NCI-H510A treated with DMSO at 0.1 percent for 48 hours (cell line): Measurements from ENCODE around the gene LSP1.

Source experiments
- DNase-seq: peaks from one replicate; lab custom pipeline; 2025; lab: John Stamatoyannopoulos, UW

LSP1 gene

GRCh38 chr11:1837171-1838076, 15.5 kb upstream of the LSP1 start:
- no peak for DNase-seq

- DNase-seq, result no peak
Measured at GRCh38 chr11:1838077-1838425, 14.8 kb upstream of the LSP1 start.

- no peak for DNase-seq
Measured at GRCh38 chr11:1838426-1839144, 14.3 kb upstream of the LSP1 start, which contains the start of gene TNNI2. Gene TNNI2, plus strand, starts transcription at chr11:1838981. Its CDS starts 716 bp downstream, at chr11:1839697.

GRCh38 chr11:1839204-1839923, 13.5 kb upstream of the LSP1 start:
- DNase-seq, result no peak

GRCh38 chr11:1839924-1840779, 12.7 kb upstream of the LSP1 start:
- no peak for DNase-seq

GRCh38 chr11:1840780-1841480, 12.0 kb upstream of the LSP1 start:
- no peak for DNase-seq

- no peak for DNase-seq
Measured at GRCh38 chr11:1841511-1842148, 11.3 kb upstream of the LSP1 start.

- no peak for DNase-seq
Measured at GRCh38 chr11:1842149-1843097, 10.5 kb upstream of the LSP1 start.

- no peak for DNase-seq
Measured at GRCh38 chr11:1843098-1843473, 9.8 kb upstream of the LSP1 start.

- DNase-seq, result no peak
Measured at GRCh38 chr11:1843796-1844195, 9.1 kb upstream of the LSP1 start.

GRCh38 chr11:1844221-1845094, 8.4 kb upstream of the LSP1 start:
- no peak for DNase-seq

GRCh38 chr11:1845095-1845429, 7.8 kb upstream of the LSP1 start:
- no peak for DNase-seq

- DNase-seq, result no peak
Measured at GRCh38 chr11:1845561-1846452, 7.1 kb upstream of the LSP1 start.

- DNase-seq, result no peak
Measured at GRCh38 chr11:1846453-1846932, 6.4 kb upstream of the LSP1 start.

- DNase-seq, result no peak
Measured at GRCh38 chr11:1847006-1847735, 5.7 kb upstream of the LSP1 start.

GRCh38 chr11:1847926-1848639, 4.8 kb upstream of the LSP1 start:
- DNase-seq, result no peak
